ENCODE data around the gene TSHZ2.

Gene TSHZ2

DNA sequence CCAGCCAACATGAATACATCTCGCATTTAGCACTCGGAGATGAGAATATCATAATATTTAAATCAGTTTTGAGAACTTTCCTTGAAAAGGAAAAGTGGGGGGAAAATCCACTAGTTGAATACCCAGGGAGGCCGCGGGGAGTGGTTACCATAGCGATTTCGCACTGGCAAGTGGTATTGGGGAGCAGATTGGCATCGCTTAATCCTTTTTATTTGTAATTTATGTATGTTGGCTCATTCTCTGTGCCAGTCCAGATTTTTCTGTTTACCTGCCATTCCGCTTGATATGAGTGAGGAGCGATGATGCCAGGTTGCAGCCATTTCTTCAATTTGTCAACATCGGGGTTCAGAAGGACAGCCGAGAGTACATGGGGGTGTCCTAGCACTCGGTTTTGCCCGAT is 329.7 kb downstream of the TSHZ2 start:
- no peak overlapping the region for H3K4me3 ChIP-seq (replicated peaks; ENCODE audit: low read depth, low read length)
- TF ChIP-seq, protein P1, sequence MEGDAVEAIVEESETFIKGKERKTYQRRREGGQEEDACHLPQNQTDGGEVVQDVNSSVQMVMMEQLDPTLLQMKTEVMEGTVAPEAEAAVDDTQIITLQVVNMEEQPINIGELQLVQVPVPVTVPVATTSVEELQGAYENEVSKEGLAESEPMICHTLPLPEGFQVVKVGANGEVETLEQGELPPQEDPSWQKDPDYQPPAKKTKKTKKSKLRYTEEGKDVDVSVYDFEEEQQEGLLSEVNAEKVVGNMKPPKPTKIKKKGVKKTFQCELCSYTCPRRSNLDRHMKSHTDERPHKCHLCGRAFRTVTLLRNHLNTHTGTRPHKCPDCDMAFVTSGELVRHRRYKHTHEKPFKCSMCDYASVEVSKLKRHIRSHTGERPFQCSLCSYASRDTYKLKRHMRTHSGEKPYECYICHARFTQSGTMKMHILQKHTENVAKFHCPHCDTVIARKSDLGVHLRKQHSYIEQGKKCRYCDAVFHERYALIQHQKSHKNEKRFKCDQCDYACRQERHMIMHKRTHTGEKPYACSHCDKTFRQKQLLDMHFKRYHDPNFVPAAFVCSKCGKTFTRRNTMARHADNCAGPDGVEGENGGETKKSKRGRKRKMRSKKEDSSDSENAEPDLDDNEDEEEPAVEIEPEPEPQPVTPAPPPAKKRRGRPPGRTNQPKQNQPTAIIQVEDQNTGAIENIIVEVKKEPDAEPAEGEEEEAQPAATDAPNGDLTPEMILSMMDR (IDR thresholded peaks at IDR 0.05; ENCODE audit: low read depth, low read length, missing control alignments) = no peak
- DNase-seq (ENCODE audit: extremely low read depth, low read depth) = no peak

DNA sequence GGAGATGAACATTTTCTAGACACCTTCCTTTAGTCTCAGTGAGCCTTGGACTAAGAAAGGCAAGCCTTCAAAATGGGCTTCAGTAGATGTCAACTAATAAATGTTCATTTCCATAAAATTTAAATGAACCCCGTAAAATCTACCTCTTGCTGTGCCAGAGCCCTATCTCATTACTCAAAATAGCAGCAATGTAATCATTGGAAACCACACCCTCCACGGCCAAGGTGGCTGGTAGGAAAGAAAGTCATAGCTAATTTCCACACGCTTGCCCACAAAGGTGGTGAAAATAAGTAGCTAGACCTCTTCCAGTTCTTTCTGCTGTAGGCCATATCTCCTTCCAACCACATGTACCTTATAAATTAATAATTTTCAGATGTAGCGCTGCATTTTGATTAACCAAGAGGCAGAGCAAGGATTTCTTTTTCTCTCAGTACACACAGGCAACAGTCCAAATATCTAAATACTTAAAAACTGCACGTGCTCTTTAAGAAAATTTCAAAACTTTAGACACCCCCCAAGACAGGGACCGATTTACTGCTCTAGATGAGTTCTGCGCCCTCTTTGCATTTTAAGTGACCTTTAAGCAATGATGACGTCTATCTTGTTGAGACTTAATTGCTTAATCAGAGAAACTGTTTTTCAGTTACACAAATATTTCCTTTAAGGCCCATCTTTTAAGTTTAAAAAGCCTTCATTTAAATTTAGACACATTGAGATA is 330.7 kb downstream of the TSHZ2 start:
- TF ChIP-seq, protein P1 (IDR thresholded peaks at IDR 0.05; ENCODE audit: low read depth, low read length, missing control alignments) = no peak
- no peak for DNase-seq (ENCODE audit: extremely low read depth, low read depth)
- H3K4me3 ChIP-seq (replicated peaks; ENCODE audit: low read depth, low read length) = no peak overlapping the region

DNA sequence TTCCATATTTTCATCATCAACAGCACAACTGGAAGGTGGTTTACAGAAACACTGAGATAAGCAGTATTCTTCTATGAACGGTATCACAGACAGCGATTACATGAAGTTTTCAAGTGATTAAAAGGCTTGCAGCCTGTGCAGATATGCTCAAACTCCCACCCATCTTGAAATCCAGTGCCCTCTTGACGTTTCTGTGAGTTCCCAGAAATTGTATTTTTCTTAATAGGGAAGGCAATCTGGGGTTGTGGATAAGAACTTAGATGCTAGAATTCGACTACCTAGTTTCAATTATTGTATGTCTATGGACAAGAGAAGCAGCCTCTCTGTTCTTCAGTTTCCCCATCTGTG is 331.2 kb downstream of the TSHZ2 start:
- no peak for DNase-seq (ENCODE audit: extremely low read depth, low read depth)
- H3K4me3 ChIP-seq (replicated peaks; ENCODE audit: low read depth, low read length) = no peak overlapping the region
- TF ChIP-seq, protein P1 (IDR thresholded peaks at IDR 0.05; ENCODE audit: low read depth, low read length, missing control alignments) = no peak

DNA sequence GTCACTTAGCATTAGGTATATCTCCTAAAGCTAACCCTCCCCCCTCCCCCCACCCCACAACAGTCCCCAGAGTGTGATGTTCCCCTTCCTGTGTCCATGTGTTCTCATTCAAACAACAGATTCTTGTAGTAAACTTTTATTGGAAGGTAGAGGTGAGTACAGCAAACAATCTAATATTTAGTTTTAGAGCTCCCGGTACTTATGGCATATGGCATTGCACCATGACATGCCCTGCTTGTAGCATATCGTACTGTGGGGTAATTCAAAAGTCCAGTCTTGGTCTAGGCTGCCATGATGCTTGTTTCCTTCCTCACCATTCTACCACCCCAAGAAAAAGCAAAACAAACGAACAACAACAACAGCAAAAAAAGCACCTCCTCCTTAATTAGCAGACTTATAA is 332.0 kb downstream of the TSHZ2 start:
- DNase-seq (ENCODE audit: extremely low read depth, low read depth) = no peak
- H3K4me3 ChIP-seq (replicated peaks; ENCODE audit: low read depth, low read length) = no peak overlapping the region
- TF ChIP-seq, protein P1 (IDR thresholded peaks at IDR 0.05; ENCODE audit: low read depth, low read length, missing control alignments) = no peak

DNA sequence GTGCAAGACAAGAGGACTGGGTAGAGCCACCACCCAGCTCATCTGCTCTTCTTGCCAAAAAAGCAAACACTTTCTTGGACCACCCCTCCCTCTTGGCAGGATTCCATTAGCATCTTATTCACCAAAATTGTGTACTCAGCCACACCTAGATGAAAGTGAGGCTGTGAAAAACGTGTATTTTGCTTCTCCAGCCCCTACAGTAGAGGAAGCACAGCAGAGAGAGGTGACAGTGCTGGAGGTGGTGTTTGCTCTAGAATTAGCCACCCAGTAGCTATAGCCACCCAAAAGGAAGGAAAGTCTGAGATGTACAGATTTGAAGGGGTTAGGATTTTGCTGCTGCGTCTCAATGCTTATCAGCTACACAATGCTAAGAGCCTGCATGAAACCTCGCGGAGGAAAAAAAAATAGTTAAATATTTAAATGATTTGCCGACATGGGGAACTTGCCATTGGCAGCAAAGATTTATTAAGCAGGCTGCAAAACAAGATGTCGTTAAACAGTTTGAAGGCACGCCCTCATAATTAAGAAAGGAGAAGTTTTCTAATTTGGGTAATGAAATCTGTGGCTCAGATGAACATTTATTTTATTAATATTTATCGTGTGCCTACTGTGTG is 334.1 kb downstream of the TSHZ2 start:
- DNase-seq (ENCODE audit: extremely low read depth, low read depth) = no peak
- H3K4me3 ChIP-seq (replicated peaks; ENCODE audit: low read depth, low read length) = no peak overlapping the region
- TF ChIP-seq, protein P1 (IDR thresholded peaks at IDR 0.05; ENCODE audit: low read depth, low read length, missing control alignments) = no peak

DNA sequence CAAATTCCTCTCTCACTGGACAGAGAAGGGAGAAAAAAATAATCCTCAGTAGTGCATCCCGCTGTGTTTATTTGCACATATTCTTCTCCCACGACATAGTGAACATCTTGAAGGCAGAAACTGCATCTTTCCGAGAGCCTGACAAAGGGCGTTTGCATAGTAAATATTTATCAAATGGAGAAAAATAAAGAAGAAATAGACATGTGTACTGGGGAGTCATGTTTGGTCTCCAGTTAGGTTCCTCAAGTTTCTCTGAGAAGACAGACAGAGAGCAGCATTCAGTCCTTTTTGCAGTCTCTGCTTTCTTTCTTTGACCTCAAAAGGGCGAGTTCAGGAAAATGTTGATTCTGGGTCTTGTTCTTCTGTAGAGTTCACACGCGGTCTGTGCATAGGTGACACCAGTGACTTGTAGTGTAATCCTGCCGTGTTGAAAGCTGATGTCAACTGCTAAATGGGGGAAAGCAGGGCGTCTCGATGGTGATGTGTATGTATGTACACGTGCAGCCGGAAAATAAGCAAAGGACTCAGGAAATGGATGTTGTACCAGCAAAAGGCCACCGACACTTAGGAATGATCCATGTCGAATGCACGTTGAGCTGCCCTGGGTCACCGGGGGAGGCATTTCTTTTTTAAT is 335.9 kb downstream of the TSHZ2 start:
- TF ChIP-seq, protein P1 (IDR thresholded peaks at IDR 0.05; ENCODE audit: low read depth, low read length, missing control alignments) = no peak
- no peak for DNase-seq (ENCODE audit: extremely low read depth, low read depth)
- H3K4me3 ChIP-seq (replicated peaks; ENCODE audit: low read depth, low read length) = no peak overlapping the region
